Measurements from ENCODE around the gene LRRC56. TPM values are rescaled to one million over a fixed set of nuclear protein-coding genes. Genes with fewer than 3 reads are reported as not detected.
A peak's percentile ranks its signal among the peaks of the same experiment; 100 is the strongest.

The LRRC56 gene
- total and polyA plus RNA-seq, 9 of the 15 experiments (the other 6 are each of a cell fraction or from before 2014, with no cell fraction given): 0.03 to 4.5 (median 1.0) TPM; not detected in 1

GRCh38 chr11:535519-536454, 1.5 kb upstream of the LRRC56 start, which contains the start of gene HRAS (continued):
- TF ChIP-seq RREB1 (CRISPR knock-in tag; IDR thresholded peaks at IDR 0.05) (peak; percentile 43; the same call in 1 of the 2 replicates), ASH1L (IDR thresholded peaks at IDR 0.05; ENCODE audit: borderline replicate concordance, low read depth, partially characterized antibody) (peak; percentile 71), NONO (IDR thresholded peaks at IDR 0.05; ENCODE audit: low read depth in 2 of 2, low read length in 1 of 2) (peak in 1 of 2 experiments; percentile 73; a peak in 2 of 4 replicates), ARID4B (CRISPR knock-in tag; IDR thresholded peaks at IDR 0.05) (no peak), GABPA (tag; conservative IDR thresholded peaks at IDR 0.05; ENCODE audit: low read depth) (peak; percentile 94), ZNF224 (CRISPR knock-in tag; IDR thresholded peaks at IDR 0.05) (no peak), CREM (IDR thresholded peaks at IDR 0.05; ENCODE audit: low read depth) (peak; percentile 14; the same call in 1 of the 2 replicates), ZNF253 (CRISPR knock-in tag; conservative IDR thresholded peaks at IDR 0.05) (no peak), SIN3B (IDR thresholded peaks at IDR 0.05; ENCODE audit: low read depth) (no peak), DIDO1 (tag; IDR thresholded peaks at IDR 0.05; ENCODE audit: low read depth) (no peak), GTF2E2 (tag; IDR thresholded peaks at IDR 0.05) (no peak), E2F6 (IDR thresholded peaks at IDR 0.05; ENCODE audit: borderline replicate concordance in 1 of 2, extremely low read depth in 1 of 2, insufficient read depth in 1 of 2, insufficient read length in 1 of 2, low read depth in 1 of 2, low read length in 1 of 2, poor library complexity in 1 of 2, severe bottlenecking in 1 of 2) (peak in 1 of 2 experiments; percentile 37)
